Measurements from ENCODE around the gene OR52E1. TPM values are rescaled to one million over a fixed set of nuclear protein-coding genes. Genes with fewer than 3 reads are reported as not detected.

Gene OR52E1
- total and polyA plus RNA-seq, 4 donors: not detected

GRCh38 chr11:5103066-5103465, 33.7 kb downstream of the OR52E1 start:
- Histone ChIP-seq H3K4me3 (ENCODE audit: low read depth in 1 of 3, low read length in 3 of 3) (no peak overlapping the region), H3K4me1 (ENCODE audit: control insufficient read depth in 4 of 4, insufficient read depth in 4 of 4, low read length in 3 of 4) (no peaks in the 10 kb centered on the region), H3K36me3 (ENCODE audit: control insufficient read depth in 4 of 4, insufficient read depth in 3 of 4, low read depth in 1 of 4, low read length in 3 of 4) (no peaks in the 10 kb centered on the region), H3K27me3 (ENCODE audit: control insufficient read depth in 4 of 4, insufficient read depth in 4 of 4, low read length in 3 of 4) (peaks cover 0 to 14% (median 2%) of the 10 kb centered on the region in 4 donors), H3K9me3 (ENCODE audit: control insufficient read depth in 4 of 4, low read length in 3 of 4) (no peaks in the 10 kb centered on the region), H3K9ac (ENCODE audit: low read depth in 1 of 2, low read length in 2 of 2) (no peak overlapping the region), H3K27ac (ENCODE audit: low read depth in 1 of 2, low read length in 2 of 2) (no peak overlapping the region)
- DNase-seq (ENCODE audit: low spot score): no peak
- TF ChIP-seq JUND (IDR thresholded peaks at IDR 0.05): no peak
- no peak for TF ChIP-seq GABPA (IDR thresholded peaks at IDR 0.05 in 1 of 2, conservative IDR thresholded peaks at IDR 0.05 in 1 of 2)
- no peak for TF ChIP-seq EGR1 (IDR thresholded peaks at IDR 0.05; ENCODE audit: low read depth in 2 of 2)
- TF ChIP-seq FOXA2 (IDR thresholded peaks at IDR 0.05): no peak
- TF ChIP-seq REST (IDR thresholded peaks at IDR 0.05): no peak
- no peak for TF ChIP-seq NR2F2 (IDR thresholded peaks at IDR 0.05)

GRCh38 chr11:5107285-5107684, 37.9 kb downstream of the OR52E1 start:
- WGBS: 49% methylated on average over 3 of the region's 3 CpGs
- TF ChIP-seq JUND (IDR thresholded peaks at IDR 0.05) (no peak), HNF4A (conservative IDR thresholded peaks at IDR 0.05) (no peak), RXRA (IDR thresholded peaks at IDR 0.05) (no peak), MAX (IDR thresholded peaks at IDR 0.05) (no peak), SP1 (IDR thresholded peaks at IDR 0.05) (no peak), HNF4G (IDR thresholded peaks at IDR 0.05) (no peak), RAD21 (IDR thresholded peaks at IDR 0.05) (no peak), REST (IDR thresholded peaks at IDR 0.05) (no peak), YY1 (IDR thresholded peaks at IDR 0.05) (no peak), FOXA2 (IDR thresholded peaks at IDR 0.05) (no peak), ZBTB33 (IDR thresholded peaks at IDR 0.05) (no peak), NR2F2 (IDR thresholded peaks at IDR 0.05) (no peak), FOXA1 (IDR thresholded peaks at IDR 0.05) (no peak), ATF3 (IDR thresholded peaks at IDR 0.05) (no peak), CTCF (IDR thresholded peaks at IDR 0.05; ENCODE audit: low read depth, low read length, missing input control) (no peak), EGR1 (IDR thresholded peaks at IDR 0.05; ENCODE audit: low read depth in 2 of 2) (no peak), GABPA (IDR thresholded peaks at IDR 0.05 in 1 of 2, conservative IDR thresholded peaks at IDR 0.05 in 1 of 2) (no peak), TAF1 (conservative IDR thresholded peaks at IDR 0.05) (no peak)
- no peak overlapping the region for H3K9ac ChIP-seq (ENCODE audit: low read depth in 1 of 2, low read length in 2 of 2)

More at GRCh38 chr11:5107285-5107684, 37.9 kb downstream of the OR52E1 start:
- no peak overlapping the region for H3K27ac ChIP-seq (ENCODE audit: low read depth in 1 of 2, low read length in 2 of 2)
- no peaks in the 10 kb centered on the region for H3K4me1 ChIP-seq (ENCODE audit: control insufficient read depth in 4 of 4, insufficient read depth in 4 of 4, low read length in 3 of 4)
- no peaks in the 10 kb centered on the region for H3K9me3 ChIP-seq (ENCODE audit: control insufficient read depth in 4 of 4, low read length in 3 of 4)
- peaks cover 0 to 15% (median under 1%) of the 10 kb centered on the region in 4 donors for H3K27me3 ChIP-seq (ENCODE audit: control insufficient read depth in 4 of 4, insufficient read depth in 4 of 4, low read length in 3 of 4)
- H3K36me3 ChIP-seq (ENCODE audit: control insufficient read depth in 4 of 4, insufficient read depth in 3 of 4, low read depth in 1 of 4, low read length in 3 of 4): no peaks in the 10 kb centered on the region
- H3K4me3 ChIP-seq (ENCODE audit: low read depth in 1 of 3, low read length in 3 of 3): no peak overlapping the region
- DNase-seq (ENCODE audit: low spot score): no peak
